Naive thymus-derived CD4-positive, alpha-beta T cell (primary cell): ENCODE measurements around the gene EIF4ENIF1. TPM values are rescaled to one million over a fixed set of nuclear protein-coding genes. Genes with fewer than 3 reads are reported as not detected.
"Not testable (repeated sequence)": the region's sequence is repeated elsewhere in the genome, so short reads cannot be mapped to it uniquely, and the experiment has no call there.

Source experiments
- ATAC-seq: fragments of 150-1000 bp; cut with Tn5 transposase; 2 replicates; pipeline ENCODE4 v1.10.0; 2021; ENCODE audit warnings: mild to moderate bottlenecking, moderate library complexity
- CTCF ChIA-PET: fragments of 350-600 bp; sonication (Branson Sonifier 250); formaldehyde crosslinking; loops from one replicate; lab custom pipeline; 2021; ENCODE audit warnings: antibody characterized with exemption; lab: Charles Lee
- POLR2A ChIA-PET: fragments of 350-600 bp; sonication (Branson Sonifier 250); formaldehyde crosslinking; loops from one replicate; lab custom pipeline; 2021; ENCODE audit warnings: antibody characterized with exemption, inconsistent platforms; lab: Charles Lee
- DNase-seq, 9 donors: peaks; one replicate each; pipeline versions ENCODE4 v3.0.0 to v3.0.0-alpha.2; 2020 to 2022; ENCODE audit warnings: mixed read lengths in 1 of 9
- H3K27ac ChIP-seq: one replicate; pipeline ENCODE4 v1.7.0; 2013; ENCODE audit warnings: mild to moderate bottlenecking, low read depth, low read length, moderate library complexity
- H3K27me3 ChIP-seq, 2 donors: one replicate each; pipeline ENCODE4 v1.7.0; 2013; ENCODE audit warnings: low read length in 2 of 2, mild to moderate bottlenecking in 2 of 2, moderate library complexity in 2 of 2; ENCODE audit not compliant: control insufficient read depth in 2 of 2, insufficient read depth in 2 of 2
- H3K36me3 ChIP-seq, 3 experiments: 1 replicate in 2 of 3; 2 replicates in 1 of 3; pipeline ENCODE4 v1.7.0; 2013; ENCODE audit warnings: low read length in 3 of 3, mild to moderate bottlenecking in 3 of 3, moderate library complexity in 1 of 3; ENCODE audit not compliant: insufficient read depth in 3 of 3, control insufficient read depth in 2 of 3
- H3K4me1 ChIP-seq, 2 donors: one replicate each; pipeline ENCODE4 v1.7.0; 2013; ENCODE audit warnings: low read length in 2 of 2, mild to moderate bottlenecking in 2 of 2, moderate library complexity in 1 of 2; ENCODE audit not compliant: control insufficient read depth in 2 of 2, insufficient read depth in 2 of 2
- H3K4me3 ChIP-seq: 2 replicates; pipeline ENCODE4 v1.7.0; 2013; ENCODE audit warnings: mild to moderate bottlenecking, low read length
- H3K9me3 ChIP-seq, 3 experiments: 1 replicate in 2 of 3; 2 replicates in 1 of 3; pipeline ENCODE4 v1.7.0; 2013; ENCODE audit warnings: low read length in 3 of 3; ENCODE audit not compliant: control insufficient read depth in 2 of 3
- H3K27ac Mint-ChIP-seq, 9 donors: one replicate each; pipeline ENCODE4 v1.8.0; 2020 to 2022; ENCODE audit warnings: mixed read lengths in 9 of 9, mild to moderate bottlenecking in 8 of 9, moderate library complexity in 5 of 9, inconsistent platforms in 2 of 9
- H3K27me3 Mint-ChIP-seq, 5 donors: one replicate each; pipeline ENCODE4 v1.8.0; 2021 to 2022; ENCODE audit warnings: mixed read lengths in 5 of 5, mild to moderate bottlenecking in 1 of 5
- H3K36me3 Mint-ChIP-seq, 5 donors: one replicate each; pipeline ENCODE4 v1.8.0; 2020 to 2022; ENCODE audit warnings: mixed read lengths in 5 of 5, mild to moderate bottlenecking in 3 of 5, inconsistent platforms in 1 of 5
- H3K4me1 Mint-ChIP-seq, 7 donors: one replicate each; pipeline ENCODE4 v1.8.0; 2020 to 2022; ENCODE audit warnings: mixed read lengths in 7 of 7, mild to moderate bottlenecking in 3 of 7, inconsistent platforms in 1 of 7
- H3K4me3 Mint-ChIP-seq, 10 donors: one replicate each; pipeline ENCODE4 v1.8.0; 2020 to 2022; ENCODE audit warnings: mild to moderate bottlenecking in 10 of 10, mixed read lengths in 10 of 10, moderate library complexity in 6 of 10, inconsistent platforms in 2 of 10
- H3K9me3 Mint-ChIP-seq, 11 donors: one replicate each; pipeline ENCODE4 v1.8.0; 2020 to 2022; ENCODE audit warnings: mixed read lengths in 11 of 11, mild to moderate bottlenecking in 4 of 11, inconsistent platforms in 1 of 11, moderate library complexity in 1 of 11
- intact Hi-C, 2 donors: fragments of 100-400 bp; cut with micrococcal nuclease; formaldehyde crosslinking; loops; one replicate each; pipeline ENCODE4 v1.15.1; 2023
- polyA plus RNA-seq, 2 donors: library from polyadenylated mRNA; unstranded; fragments of 300-500 nt; fragmentation: Illumina TruSeq; gene quantifications; one replicate each; pipeline ENCODE4 v1.2.3, GENCODE V29; 2021
- total RNA-seq, 6 experiments: library from RNA in 5 of 6; stranded (reverse) in 5 of 6; gene quantifications; 1 replicate in 5 of 6; 2 replicates in 1 of 6; pipeline ENCODE4 v1.2.3 and lab custom pipeline; 2021 to 2026

The EIF4ENIF1 gene
- total and polyA plus RNA-seq, 7 experiments from 2014 or later, result 12.8 to 46.5 (median 26.9) TPM

GRCh38 chr22:31507517-31507916 is 17.9 kb upstream of the EIF4ENIF1 start:
- intact Hi-C loops, POLR2A ChIA-PET, H3K4me3 Mint-ChIP-seq, H3K27me3 ChIP-seq, H3K9me3 Mint-ChIP-seq, H3K4me3 ChIP-seq, H3K27me3 Mint-ChIP-seq, H3K9me3 ChIP-seq, H3K27ac ChIP-seq, ATAC-seq, DNase-seq: not testable (repeated sequence)
- Mint-ChIP-seq H3K4me1 (peaks cover 22 to 74% (median 71%) of the 10 kb centered on the region in 7 donors), H3K36me3 (peaks cover 6 to 52% (median 36%) of the 10 kb centered on the region in 5 donors), H3K27ac (peak overlapping the region in 4 of 9 donors; percentile 23 to 84 (median 50))
- H3K4me1 ChIP-seq, result peaks cover 10 to 11% of the 10 kb centered on the region in 2 donors
- peaks cover 0 to 28% (median 5%) of the 10 kb centered on the region in 3 experiments for H3K36me3 ChIP-seq
- CTCF ChIA-PET, result interaction anchor here (0.6 kb wide), 1 partner anchor 270 kb away, joined by 3 read pairs; no protein-coding TSS in a partner anchor

DNA sequence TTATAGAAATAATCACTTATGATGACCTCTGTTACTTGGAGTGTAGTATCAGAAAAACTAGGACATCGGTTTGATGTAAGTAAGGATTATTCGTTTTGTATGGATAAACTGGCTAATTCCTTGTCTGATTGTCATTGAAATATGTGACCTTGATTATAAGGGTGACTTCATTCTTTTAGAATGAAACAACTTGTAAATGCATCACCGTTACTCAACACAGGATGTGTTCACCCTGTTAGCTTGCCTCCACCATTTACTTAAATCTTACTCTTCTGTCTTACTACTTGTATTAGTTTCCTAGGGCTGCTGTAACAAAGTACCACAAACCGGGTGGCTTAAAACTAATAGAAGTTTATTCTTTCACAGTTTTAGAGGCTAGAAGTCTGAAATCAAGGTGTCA is 14.6 kb upstream of the EIF4ENIF1 start:
- Histone ChIP-seq H3K9me3 (no peaks in the 10 kb centered on the region), H3K27me3 (no peaks in the 10 kb centered on the region), H3K4me3 (no peak overlapping the region), H3K27ac (no peak overlapping the region), H3K36me3 (peaks cover 0 to 13% (median 0%) of the 10 kb centered on the region in 3 experiments), H3K4me1 (peaks cover 16% of the 10 kb centered on the region in 2 donors)
- Mint-ChIP-seq H3K27ac (peak overlapping the region in 2 of 9 donors; percentile 38 to 56), H3K4me3 (peak overlapping the region in 3 of 10 donors; percentile 2 to 61 (median 5)), H3K36me3 (peaks cover 6 to 50% (median 31%) of the 10 kb centered on the region in 5 donors), H3K27me3 (no peaks in the 10 kb centered on the region), H3K4me1 (peaks cover 36 to 80% (median 74%) of the 10 kb centered on the region in 7 donors), H3K9me3 (peaks cover 0 to 7% (median 0%) of the 10 kb centered on the region in 11 donors)
- DNase-seq (no peak), ATAC-seq (no peak)
- ChIA-PET POLR2A (no interaction called here), CTCF (no interaction called here)
- intact Hi-C loops, result no loop called here

DNA sequence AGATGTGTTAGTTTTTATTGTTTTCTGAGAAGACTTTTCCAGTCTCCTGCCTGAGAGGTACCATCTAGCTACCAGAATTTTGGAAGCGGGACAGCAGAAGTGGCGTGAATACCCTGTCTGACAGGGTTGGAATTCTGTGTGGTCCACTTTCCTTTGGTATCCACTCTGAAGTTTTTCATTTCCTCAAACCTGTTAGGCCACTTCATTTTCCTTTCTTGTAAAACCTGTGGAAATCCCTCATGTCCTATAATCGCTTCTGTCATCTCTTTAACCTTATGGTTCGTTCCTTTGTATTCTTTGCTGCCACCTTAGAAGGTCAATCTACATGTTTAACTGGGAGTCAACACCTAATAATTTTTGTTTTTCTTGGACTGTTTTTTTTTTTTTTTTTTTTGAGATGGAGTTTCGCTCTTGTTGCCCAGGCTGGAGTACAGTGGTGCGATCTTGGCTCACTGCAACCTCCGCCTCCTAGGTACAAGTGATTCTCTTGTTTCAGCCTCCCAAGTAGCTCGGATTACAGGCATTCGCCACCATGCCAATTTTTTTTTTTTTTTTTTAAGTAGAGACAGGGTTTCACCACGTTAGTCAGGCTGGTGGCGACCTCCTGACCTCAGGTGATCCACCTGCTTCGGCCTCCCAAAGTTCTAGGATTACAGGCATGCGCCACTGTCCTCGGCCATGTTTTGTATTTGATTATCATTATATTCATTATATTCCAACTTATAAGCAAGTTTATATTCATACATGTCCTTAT is 13.7 kb upstream of the EIF4ENIF1 start:
- H3K36me3 Mint-ChIP-seq, result peaks cover 0 to 46% (median 24%) of the 10 kb centered on the region in 5 donors

GRCh38 chr22:31501738-31502137 is 12.1 kb upstream of the EIF4ENIF1 start:
- ChIA-PET POLR2A (interaction anchor here (0.9 to 1.0 kb wide), 2 partner anchors 10 to 13 kb away, joined by 3 read pairs; no protein-coding TSS in a partner anchor), CTCF (no interaction called here)
- Histone ChIP-seq H3K4me3 (no peak overlapping the region), H3K4me1 (peaks cover 22% of the 10 kb centered on the region in 2 donors), H3K36me3 (peaks cover 0 to 7% (median 0%) of the 10 kb centered on the region in 3 experiments), H3K27ac (no peak overlapping the region), H3K9me3 (no peaks in the 10 kb centered on the region), H3K27me3 (no peaks in the 10 kb centered on the region)
- Mint-ChIP-seq H3K9me3 (peaks cover 0 to 3% (median 0%) of the 10 kb centered on the region in 11 donors), H3K4me1 (peaks cover 43 to 80% (median 68%) of the 10 kb centered on the region in 7 donors), H3K4me3 (peak overlapping the region in 9 of 10 donors; percentile 14 to 72 (median 56)), H3K36me3 (peaks cover 0 to 41% (median 22%) of the 10 kb centered on the region in 5 donors), H3K27me3 (no peaks in the 10 kb centered on the region), H3K27ac (peak overlapping the region in 5 of 9 donors; percentile 20 to 73 (median 56))
- no peak for ATAC-seq
- intact Hi-C loops, result no loop called here
- DNase-seq, result no peak

More for the DNA sequence above, 13.7 kb upstream of the EIF4ENIF1 start:
- ChIA-PET POLR2A (no interaction called here), CTCF (interaction anchor here (0.7 kb wide), 1 partner anchor 53 kb away, joined by 3 read pairs; no protein-coding TSS in a partner anchor)
- Mint-ChIP-seq H3K4me1 (peaks cover 36 to 81% (median 72%) of the 10 kb centered on the region in 7 donors), H3K27ac (peak overlapping the region in 2 of 9 donors; percentile 45 to 49), H3K27me3 (no peaks in the 10 kb centered on the region), H3K9me3 (peaks cover 0 to 7% (median 0%) of the 10 kb centered on the region in 11 donors), H3K4me3 (peak overlapping the region in 5 of 10 donors; percentile 14 to 61 (median 32))
- Histone ChIP-seq H3K27ac (no peak overlapping the region), H3K4me1 (peaks cover 16 to 20% of the 10 kb centered on the region in 2 donors), H3K36me3 (peaks cover 0 to 9% (median 0%) of the 10 kb centered on the region in 3 experiments), H3K9me3 (no peaks in the 10 kb centered on the region), H3K4me3 (no peak overlapping the region), H3K27me3 (no peaks in the 10 kb centered on the region)
- DNase-seq (no peak), ATAC-seq (no peak)
- intact Hi-C loops, result no loop called here

DNA sequence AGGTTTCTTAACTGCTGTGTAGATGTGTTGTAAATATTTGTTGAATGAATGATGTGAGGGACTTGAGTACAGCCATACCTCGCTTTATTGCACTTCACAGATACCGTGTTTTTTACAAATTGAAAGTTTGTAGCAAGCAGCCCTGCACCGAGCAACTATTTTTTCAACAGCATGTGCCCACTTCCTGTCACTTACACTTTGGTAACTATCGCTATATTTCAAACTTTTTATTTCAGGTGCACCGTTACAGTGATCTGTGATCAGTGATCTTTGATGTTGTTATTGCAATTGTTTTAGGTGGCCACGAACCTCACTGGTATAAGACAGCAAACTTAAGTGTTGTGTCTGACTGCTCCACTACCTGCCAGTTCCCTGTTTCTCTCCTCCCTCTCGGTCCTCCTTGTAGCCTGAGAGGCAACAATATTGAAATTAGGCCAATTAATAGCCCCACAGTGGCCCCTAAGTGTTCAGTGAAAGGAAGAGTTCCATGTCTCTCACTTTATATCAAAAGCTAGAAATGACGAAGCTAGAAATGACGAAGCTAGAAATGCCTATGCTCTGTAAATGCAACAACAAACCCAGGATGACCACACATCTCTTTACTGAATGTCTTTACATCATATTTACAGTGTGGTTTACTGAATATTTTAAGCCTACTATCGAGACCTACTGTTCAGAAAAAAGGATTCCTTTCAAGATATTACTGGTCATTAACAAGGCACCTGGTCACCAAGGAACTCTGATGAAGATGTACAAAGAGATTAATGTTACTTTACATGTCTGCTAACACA is 7.7 kb upstream of the EIF4ENIF1 start:
- intact Hi-C loops, result loop anchor here (1.0 to 10.0 kb wide), 15 partner anchors 8 to 1613 kb away; partner anchors contain the start of genes DRG1 (in 2 of the 2), MORC2 (in 2 of the 2), TUG1 (in 2 of the 2) and YWHAH (in 2 of the 2)
- peaks cover 0 to 11% (median 0%) of the 10 kb centered on the region in 3 experiments for H3K36me3 ChIP-seq
- Mint-ChIP-seq H3K9me3 (no peaks in the 10 kb centered on the region), H3K27ac (peak overlapping the region; percentile 92 to 99 (median 98)), H3K4me1 (peaks cover 15 to 52% (median 44%) of the 10 kb centered on the region in 7 donors), H3K36me3 (peaks cover 0 to 21% (median 11%) of the 10 kb centered on the region in 5 donors), H3K27me3 (no peaks in the 10 kb centered on the region), H3K4me3 (peak overlapping the region; percentile 85 to 99 (median 96))
- ChIA-PET CTCF (no interaction called here), POLR2A (interaction anchor here (1.7 kb wide), 1 partner anchor 8 kb away, joined by 8 read pairs; the partner anchor contains the start of gene EIF4ENIF1)
- H3K4me3 ChIP-seq, result peak overlapping the region; percentile 83
- H3K27ac ChIP-seq, result peak overlapping the region; percentile 92
- H3K4me1 ChIP-seq, result peaks cover 20% of the 10 kb centered on the region in 2 donors
- ATAC-seq (peak; percentile 51), DNase-seq (peak in 7 of 9 donors; percentile 64 to 85 (median 79))
- H3K9me3 ChIP-seq, result no peaks in the 10 kb centered on the region
- no peaks in the 10 kb centered on the region for H3K27me3 ChIP-seq

DNA sequence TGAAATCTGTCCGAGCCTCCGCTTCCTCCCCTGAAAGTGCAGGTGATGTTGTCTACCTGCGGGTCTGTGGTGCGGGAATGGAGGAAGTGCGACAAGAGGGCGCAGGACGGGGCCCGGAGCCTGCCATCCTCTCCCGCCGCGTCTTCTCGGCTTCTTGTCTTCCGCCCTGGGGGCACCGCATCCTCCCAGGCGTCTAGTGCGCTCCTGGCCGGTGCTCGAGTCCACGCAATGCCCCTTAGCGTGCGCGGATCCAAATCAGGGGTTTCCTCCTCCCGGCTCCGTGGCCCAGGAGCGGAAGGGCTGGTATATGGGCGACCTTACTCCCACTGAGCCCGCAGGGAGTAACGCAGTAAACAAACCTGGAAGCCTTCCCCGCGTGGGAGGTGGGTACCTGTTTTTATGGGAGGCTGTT is 7.1 kb upstream of the EIF4ENIF1 start:
- H3K4me1 ChIP-seq, result peaks cover 17 to 18% of the 10 kb centered on the region in 2 donors
- CTCF ChIA-PET, result no interaction called here

More for the DNA sequence above, 7.1 kb upstream of the EIF4ENIF1 start:
- H3K27ac ChIP-seq, result peak overlapping the region; percentile 92
- ATAC-seq (peak; percentile 21), DNase-seq (peak in 4 of 9 donors; percentile 22 to 58 (median 54))
- intact Hi-C loops, result loop anchor here (1.0 to 10.0 kb wide), 21 partner anchors 7 to 1612 kb away; partner anchors contain the start of genes DRG1 (in 2 of the 2), MORC2 (in 2 of the 2), PATZ1 (in 2 of the 2) and PRR14L (in 2 of the 2)
- H3K4me3 Mint-ChIP-seq, result peak overlapping the region; percentile 85 to 99 (median 96)
- no peaks in the 10 kb centered on the region for H3K9me3 Mint-ChIP-seq
- H3K36me3 ChIP-seq, result peaks cover 0 to 11% (median 0%) of the 10 kb centered on the region in 3 experiments
- POLR2A ChIA-PET, result interaction anchor here (2.2 kb wide), 1 partner anchor 206 kb away, joined by 10 read pairs; no protein-coding TSS in a partner anchor
- peaks cover 0 to 19% (median 9%) of the 10 kb centered on the region in 5 donors for H3K36me3 Mint-ChIP-seq
- H3K27me3 ChIP-seq, result no peaks in the 10 kb centered on the region
- peak overlapping the region; percentile 92 to 99 (median 98) for H3K27ac Mint-ChIP-seq
- peak overlapping the region; percentile 83 for H3K4me3 ChIP-seq
- peaks cover 9 to 50% (median 44%) of the 10 kb centered on the region in 7 donors for H3K4me1 Mint-ChIP-seq
- no peaks in the 10 kb centered on the region for H3K27me3 Mint-ChIP-seq
- H3K9me3 ChIP-seq, result no peaks in the 10 kb centered on the region
